Measurements from ENCODE around the gene CPB2. TPM values are rescaled to one million over a fixed set of nuclear protein-coding genes. Genes with fewer than 3 reads are reported as not detected.

CPB2 gene
- polyA plus RNA-seq, 1 donor (not counting 4 experiments of a cell fraction or from before 2014, with no cell fraction given): 0.26 TPM

DNA sequence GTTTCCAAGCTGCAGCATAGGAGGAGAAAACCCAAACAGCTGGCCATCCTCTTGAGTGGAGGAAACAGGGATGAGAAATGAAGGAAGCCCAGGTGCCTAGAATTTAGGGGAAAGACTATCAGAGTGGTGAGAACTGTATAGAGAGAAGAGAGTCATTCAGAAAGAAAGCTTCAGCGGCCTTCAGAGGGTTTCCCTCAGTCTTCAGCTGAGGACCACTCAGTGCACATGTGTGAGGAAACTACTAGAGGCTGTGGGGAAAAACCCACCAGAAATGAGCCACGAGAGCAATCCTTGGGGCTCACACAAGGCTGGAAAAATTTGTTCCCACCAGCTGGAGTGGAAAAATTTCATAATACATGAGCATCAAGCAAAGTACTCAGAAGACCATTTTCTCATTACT, 35.2 kb upstream of the CPB2 start:
- Histone ChIP-seq H4K20me1 (ENCODE audit: control insufficient read depth, extremely low read depth, insufficient read depth, low read length) (no peaks in the 10 kb centered on the region), H3K4me3 (ENCODE audit: control insufficient read depth in 2 of 3, extremely low read depth in 1 of 3, insufficient read depth in 2 of 3, low read depth in 1 of 3, low read length in 3 of 3) (no peak overlapping the region), H3K9ac (ENCODE audit: control insufficient read depth, extremely low read depth, insufficient read depth, low read length) (no peak overlapping the region), H3K9me1 (ENCODE audit: control insufficient read depth, extremely low read depth, insufficient read depth, low read length) (no peaks in the 10 kb centered on the region), H3K79me2 (ENCODE audit: control insufficient read depth, insufficient read depth, low read length) (no peaks in the 10 kb centered on the region), H3K4me1 (ENCODE audit: control insufficient read depth, extremely low read depth, insufficient read depth, low read length) (peaks cover 7% of the 10 kb centered on the region), H3K27ac (ENCODE audit: control insufficient read depth, insufficient read depth, low read length) (no peak overlapping the region), H3K36me3 (ENCODE audit: control insufficient read depth in 2 of 2, extremely low read depth in 1 of 2, insufficient read depth in 2 of 2, low read length in 2 of 2) (no peaks in the 10 kb centered on the region), H3K4me2 (ENCODE audit: control insufficient read depth, extremely low read depth, insufficient read depth, low read depth, low read length) (no peak overlapping the region), H2AFZ (ENCODE audit: control insufficient read depth, low read length) (no peak overlapping the region), H3K9me3 (ENCODE audit: control insufficient read depth, low read depth, low read length) (no peaks in the 10 kb centered on the region), H3K27me3 (ENCODE audit: control insufficient read depth, extremely low read depth, insufficient read depth, low read length) (no peaks in the 10 kb centered on the region)
- DNase-seq (ENCODE audit: low read depth, low spot score) (no peak), FAIRE-seq (no peak)
- TF ChIP-seq EZH2 (IDR thresholded peaks at IDR 0.05; ENCODE audit: low read length): no peak
- TF ChIP-seq, protein P1, sequence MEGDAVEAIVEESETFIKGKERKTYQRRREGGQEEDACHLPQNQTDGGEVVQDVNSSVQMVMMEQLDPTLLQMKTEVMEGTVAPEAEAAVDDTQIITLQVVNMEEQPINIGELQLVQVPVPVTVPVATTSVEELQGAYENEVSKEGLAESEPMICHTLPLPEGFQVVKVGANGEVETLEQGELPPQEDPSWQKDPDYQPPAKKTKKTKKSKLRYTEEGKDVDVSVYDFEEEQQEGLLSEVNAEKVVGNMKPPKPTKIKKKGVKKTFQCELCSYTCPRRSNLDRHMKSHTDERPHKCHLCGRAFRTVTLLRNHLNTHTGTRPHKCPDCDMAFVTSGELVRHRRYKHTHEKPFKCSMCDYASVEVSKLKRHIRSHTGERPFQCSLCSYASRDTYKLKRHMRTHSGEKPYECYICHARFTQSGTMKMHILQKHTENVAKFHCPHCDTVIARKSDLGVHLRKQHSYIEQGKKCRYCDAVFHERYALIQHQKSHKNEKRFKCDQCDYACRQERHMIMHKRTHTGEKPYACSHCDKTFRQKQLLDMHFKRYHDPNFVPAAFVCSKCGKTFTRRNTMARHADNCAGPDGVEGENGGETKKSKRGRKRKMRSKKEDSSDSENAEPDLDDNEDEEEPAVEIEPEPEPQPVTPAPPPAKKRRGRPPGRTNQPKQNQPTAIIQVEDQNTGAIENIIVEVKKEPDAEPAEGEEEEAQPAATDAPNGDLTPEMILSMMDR (optimal IDR thresholded peaks at IDR 0.05 in 1 of 3, IDR thresholded peaks at IDR 0.05 in 1 of 3, conservative IDR thresholded peaks at IDR 0.05 in 1 of 3; ENCODE audit: extremely low read depth in 1 of 3, insufficient read depth in 2 of 3, low read length in 3 of 3): no peak
- dilution Hi-C loops (cut with MboI; ENCODE audit: extremely low pct_ligation_motif_present, low sequenced_read_pairs): no loop called here

DNA sequence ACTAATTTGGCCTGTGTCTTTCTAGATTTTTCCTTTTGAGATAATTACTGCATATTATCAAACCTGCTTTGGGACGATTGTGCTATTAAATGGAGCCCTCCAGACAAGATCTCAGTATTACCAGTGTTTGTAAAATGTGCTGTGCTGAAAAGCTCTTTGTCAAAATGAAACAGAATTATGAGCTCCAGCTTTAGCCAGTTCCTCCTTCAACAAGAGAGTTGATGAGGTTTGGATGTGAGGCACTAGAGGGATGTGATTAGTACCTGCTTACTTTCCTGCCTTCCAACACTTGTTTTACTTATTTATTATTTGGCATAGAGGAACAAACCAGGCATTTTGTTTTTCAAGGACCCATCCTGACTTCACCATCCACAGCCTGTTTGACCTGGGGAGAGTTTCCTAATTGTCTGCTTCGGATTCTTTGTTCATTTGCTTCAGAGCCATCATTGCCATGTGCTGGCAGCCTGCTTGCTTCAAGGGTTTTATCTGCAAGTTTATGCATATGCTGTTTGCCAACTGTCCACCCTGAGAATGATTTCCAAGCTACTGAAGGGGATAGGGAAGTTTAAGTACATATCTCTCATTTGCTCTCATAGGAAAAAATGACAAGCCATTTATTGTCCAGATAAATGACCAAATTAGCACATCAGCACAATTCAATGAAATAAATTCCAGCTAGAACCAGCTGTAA, 32.9 kb upstream of the CPB2 start:
- no peaks in the 10 kb centered on the region for H3K36me3 ChIP-seq (ENCODE audit: control insufficient read depth in 2 of 2, extremely low read depth in 1 of 2, insufficient read depth in 2 of 2, low read length in 2 of 2)
- no peaks in the 10 kb centered on the region for H3K27me3 ChIP-seq (ENCODE audit: control insufficient read depth, extremely low read depth, insufficient read depth, low read length)
- no peak overlapping the region for H3K27ac ChIP-seq (ENCODE audit: control insufficient read depth, insufficient read depth, low read length)
- H3K4me3 ChIP-seq (ENCODE audit: control insufficient read depth in 2 of 3, extremely low read depth in 1 of 3, insufficient read depth in 2 of 3, low read depth in 1 of 3, low read length in 3 of 3): no peak overlapping the region
- TF ChIP-seq EZH2 (IDR thresholded peaks at IDR 0.05; ENCODE audit: low read length): no peak
- TF ChIP-seq, protein P1 (optimal IDR thresholded peaks at IDR 0.05 in 1 of 3, IDR thresholded peaks at IDR 0.05 in 1 of 3, conservative IDR thresholded peaks at IDR 0.05 in 1 of 3; ENCODE audit: extremely low read depth in 1 of 3, insufficient read depth in 2 of 3, low read length in 3 of 3): no peak
- no peaks in the 10 kb centered on the region for H4K20me1 ChIP-seq (ENCODE audit: control insufficient read depth, extremely low read depth, insufficient read depth, low read length)
- no peak overlapping the region for H3K4me2 ChIP-seq (ENCODE audit: control insufficient read depth, extremely low read depth, insufficient read depth, low read depth, low read length)
- H3K9ac ChIP-seq (ENCODE audit: control insufficient read depth, extremely low read depth, insufficient read depth, low read length): no peak overlapping the region
- dilution Hi-C loops (cut with MboI; ENCODE audit: extremely low pct_ligation_motif_present, low sequenced_read_pairs): no loop called here
- H3K4me1 ChIP-seq (ENCODE audit: control insufficient read depth, extremely low read depth, insufficient read depth, low read length): peaks cover 9% of the 10 kb centered on the region
- no peaks in the 10 kb centered on the region for H3K9me1 ChIP-seq (ENCODE audit: control insufficient read depth, extremely low read depth, insufficient read depth, low read length)
- DNase-seq (ENCODE audit: low read depth, low spot score) (no peak), FAIRE-seq (no peak)
- no peak overlapping the region for H2AFZ ChIP-seq (ENCODE audit: control insufficient read depth, low read length)
- H3K9me3 ChIP-seq (ENCODE audit: control insufficient read depth, low read depth, low read length): no peaks in the 10 kb centered on the region
- no peaks in the 10 kb centered on the region for H3K79me2 ChIP-seq (ENCODE audit: control insufficient read depth, insufficient read depth, low read length)
